Activated CD8-positive, alpha-beta memory T cell treated with anti-CD3 and anti-CD28 coated beads for 24 hours (primary cell): ENCODE measurements around the gene CREM.

ENCODE experiments used
- DNase-seq: peaks from one replicate; pipeline ENCODE4 v3.0.0-alpha.2; 2020

CREM gene

DNA sequence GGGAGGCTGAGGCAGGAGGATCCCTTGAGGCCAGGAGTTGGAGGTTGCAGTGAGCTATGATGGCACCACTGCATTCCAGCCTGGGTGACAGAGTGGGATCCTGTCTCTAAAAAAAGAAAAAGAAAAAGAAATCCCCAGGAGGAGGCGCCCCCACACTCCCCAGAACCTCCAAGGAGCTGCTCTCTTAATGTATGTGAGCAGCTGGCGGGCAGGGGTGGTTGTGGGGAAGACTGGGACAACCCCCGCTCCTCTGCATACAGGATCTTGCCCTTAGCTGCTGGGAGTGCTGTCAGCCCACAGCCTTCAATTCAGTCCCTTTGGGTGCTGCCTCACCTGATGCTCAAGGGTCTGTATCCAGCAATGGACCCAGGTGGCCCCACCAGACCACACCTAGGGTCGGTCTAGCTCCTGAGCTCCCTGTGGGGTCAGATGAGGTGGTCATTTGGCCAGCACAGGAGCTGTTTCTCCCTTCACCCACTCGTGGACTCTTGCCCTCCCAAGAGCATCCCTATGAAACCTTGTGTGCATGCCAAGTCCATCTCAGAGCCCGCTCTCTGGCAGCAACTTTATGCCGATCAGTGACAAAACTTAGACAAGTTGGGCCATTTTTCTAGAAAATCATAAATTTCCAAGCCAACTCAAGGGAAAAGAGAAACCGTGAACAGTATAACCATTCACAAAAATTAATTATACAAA, 97.5 kb downstream of the CREM start:
- DNase-seq = no peak

GRCh38 chr10:35225204-35225603, 98.6 kb downstream of the CREM start:
- DNase-seq = no peak

GRCh38 chr10:35226507-35226906, 99.9 kb downstream of the CREM start:
- no peak for DNase-seq

- DNase-seq = no peak
Observed at GRCh38 chr10:35228058-35228457, 101.4 kb downstream of the CREM start.

DNA sequence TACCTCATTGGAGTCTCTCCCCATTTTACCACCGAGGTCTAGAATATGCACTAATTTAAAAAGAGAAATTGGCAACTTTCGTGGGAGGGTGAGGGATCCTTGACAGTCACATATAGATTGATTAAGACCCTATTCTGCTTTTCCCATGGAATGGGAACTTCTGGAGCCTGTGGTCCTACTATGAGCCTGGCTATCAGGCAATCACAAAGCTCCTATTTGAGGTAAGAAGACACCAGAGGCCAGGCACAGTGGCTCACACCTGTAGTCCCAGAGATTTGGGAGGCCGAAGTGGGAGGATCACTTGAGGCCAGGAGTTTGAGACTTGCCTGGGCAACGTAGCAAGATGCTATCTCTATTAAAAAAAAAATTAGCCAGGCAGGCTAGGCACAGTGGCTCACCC, 105.0 kb downstream of the CREM start:
- DNase-seq = no peak

- no peak for DNase-seq
Observed at GRCh38 chr10:35232527-35232926, 105.9 kb downstream of the CREM start.

DNA sequence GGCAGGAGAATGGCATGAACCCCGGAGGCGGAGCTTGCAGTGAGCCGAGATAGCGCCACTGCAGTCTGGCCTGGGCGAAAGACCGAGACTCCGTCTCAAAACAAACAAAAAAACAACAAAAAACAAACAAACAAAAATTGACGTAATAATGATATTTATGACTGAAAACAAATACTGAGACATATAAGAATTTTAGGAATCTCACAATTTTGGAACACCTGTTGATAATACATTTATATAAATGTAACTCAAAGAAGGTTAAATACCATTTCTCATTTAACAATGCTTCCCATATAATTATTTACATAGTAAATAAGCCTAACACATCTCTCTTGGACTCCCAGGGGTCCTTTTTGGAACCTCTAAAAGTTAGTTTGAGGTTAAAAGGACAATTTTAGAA, 107.4 kb downstream of the CREM start:
- no peak for DNase-seq

DNA sequence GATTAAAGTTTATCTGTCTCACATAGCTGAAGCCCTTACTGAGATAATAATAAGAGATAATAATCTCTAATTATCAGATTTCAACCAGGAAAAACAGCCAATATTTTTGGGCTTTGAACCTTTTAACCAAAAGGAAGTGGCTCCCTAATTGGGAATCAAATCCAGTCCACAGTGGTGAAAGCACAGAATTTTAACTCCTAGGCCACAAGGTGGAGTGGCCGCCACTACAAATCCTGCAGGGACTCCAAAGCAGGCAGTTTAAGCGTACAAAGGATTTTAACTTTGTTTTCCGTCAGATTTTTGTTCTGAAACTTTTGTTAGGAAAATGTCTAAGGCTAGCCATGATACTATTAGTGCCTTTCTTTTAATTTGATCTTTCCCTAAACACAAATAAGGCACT, 110.1 kb downstream of the CREM start:
- DNase-seq = no peak

DNA sequence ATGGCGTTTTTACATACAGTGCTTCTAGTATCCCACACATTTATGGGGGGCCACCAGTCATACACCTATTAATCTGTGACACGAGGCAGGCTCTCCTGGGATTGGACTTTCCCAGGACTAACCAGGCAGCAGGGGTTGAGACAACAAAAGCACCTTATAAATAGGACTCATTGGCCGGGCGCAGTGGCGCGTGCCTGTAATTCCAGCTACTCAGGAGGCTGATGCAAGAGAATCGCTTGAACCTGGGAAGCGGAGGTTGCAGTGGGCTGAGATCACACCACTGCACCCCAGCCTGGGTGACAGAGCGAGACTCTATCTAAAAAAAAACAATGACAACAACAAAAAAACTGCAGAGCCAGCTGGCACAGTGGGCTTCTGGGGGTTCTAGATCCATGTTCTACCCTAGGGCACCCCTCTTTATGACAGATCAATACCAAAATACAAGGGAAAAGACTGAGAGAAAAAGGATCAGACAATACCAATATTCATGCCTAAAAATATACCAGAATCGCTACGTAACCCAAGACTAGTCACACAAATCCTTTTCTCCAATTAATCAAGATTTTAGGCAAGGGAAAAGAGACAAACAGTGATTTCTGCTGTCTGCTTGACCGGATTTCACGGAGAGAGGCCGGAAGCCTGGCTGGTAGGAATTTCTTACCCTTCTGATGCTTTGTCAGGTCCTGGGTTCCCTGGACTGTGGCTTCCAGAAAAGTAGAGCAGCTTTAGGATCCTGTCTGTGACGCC, 111.3 kb downstream of the CREM start:
- no peak for DNase-seq

DNA sequence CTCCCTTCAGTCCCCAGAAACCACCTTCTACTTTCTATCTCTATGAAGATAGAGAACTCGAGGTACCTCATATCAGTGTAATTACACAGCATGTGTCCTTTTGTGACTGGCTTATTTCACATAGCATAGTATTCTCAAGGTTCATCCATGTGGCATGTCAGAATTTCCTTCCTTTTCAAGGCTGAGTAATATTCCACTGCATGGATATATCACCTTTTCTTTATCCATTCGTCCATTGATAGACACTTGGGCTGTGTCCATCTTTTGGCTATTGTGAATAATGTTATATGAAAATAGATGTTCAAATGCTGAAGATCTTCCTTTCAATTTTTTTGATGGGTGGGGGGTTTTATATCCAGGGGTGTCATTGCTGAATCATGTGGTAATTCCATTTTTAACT, 117.9 kb downstream of the CREM start:
- DNase-seq = no peak

- DNase-seq = no peak
Observed at GRCh38 chr10:35246770-35247343, 120.2 kb downstream of the CREM start.

DNA sequence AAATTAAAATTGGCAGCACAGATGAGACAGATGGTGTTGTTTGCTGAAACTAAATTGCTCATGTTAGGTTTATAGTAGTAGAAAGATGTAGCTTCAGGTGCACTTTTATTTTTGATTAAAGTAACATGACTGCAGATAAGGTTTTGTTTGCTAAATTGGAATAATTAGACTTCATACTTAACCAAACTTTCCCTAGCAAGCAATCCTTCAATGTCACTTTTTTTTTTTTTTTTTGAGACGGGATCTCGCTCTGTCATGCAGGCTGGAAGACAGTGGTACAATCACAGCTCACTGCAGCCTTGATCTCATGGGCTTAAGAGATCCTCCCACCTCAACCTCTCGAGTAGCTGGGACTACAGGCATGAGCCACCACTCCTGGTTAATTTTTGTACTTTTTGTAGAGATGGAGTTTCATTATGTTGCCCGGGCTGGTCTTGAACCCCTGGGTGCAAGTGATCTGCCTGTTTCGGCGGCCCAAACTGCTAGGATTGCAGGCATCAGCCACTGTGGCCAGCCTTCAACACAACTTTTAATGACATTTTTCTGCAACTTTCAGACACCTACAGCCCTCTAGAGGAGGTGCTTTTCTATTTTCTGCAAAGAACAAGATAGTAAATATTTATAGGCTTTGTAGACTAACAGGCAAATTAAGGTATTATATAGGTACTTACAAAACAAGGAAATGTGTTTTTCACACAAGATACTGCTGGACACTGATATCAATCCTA, 124.9 kb downstream of the CREM start:
- no peak for DNase-seq

- DNase-seq = no peak
Observed at GRCh38 chr10:35257057-35257983, 130.7 kb downstream of the CREM start.

- DNase-seq = no peak
Observed at GRCh38 chr10:35259769-35260397, 133.2 kb downstream of the CREM start.

DNA sequence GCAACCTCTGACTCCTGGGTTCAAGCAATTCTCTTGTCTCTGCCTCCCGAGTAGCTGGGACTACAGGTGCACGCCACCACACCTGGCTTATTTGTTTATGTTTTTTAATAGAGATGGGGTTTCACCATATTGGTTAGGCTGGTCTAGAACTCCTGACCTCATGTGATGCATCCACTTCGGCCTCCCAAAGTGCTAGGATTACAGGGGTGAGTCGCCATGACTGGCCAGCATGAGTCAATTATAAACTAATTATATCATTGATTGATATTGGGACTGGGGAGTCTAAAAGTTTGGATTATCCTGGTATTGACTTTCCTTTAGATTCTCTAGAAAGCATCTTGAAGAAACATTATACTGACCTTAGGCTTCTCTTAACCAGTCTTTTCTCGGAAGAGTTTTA, 135.8 kb downstream of the CREM start:
- no peak for DNase-seq
